Ureter (tissue), 1 donor: ENCODE data around the gene HES7. TPM values are rescaled to one million over a fixed set of nuclear protein-coding genes. Genes with fewer than 3 reads are reported as not detected.

Experiments
- DNase-seq: peaks from one replicate; pipeline ENCODE4 v3.0.0-alpha.2; 2020; ENCODE audit warnings: low spot score
- total RNA-seq: library from RNA; stranded (reverse); gene quantifications from one replicate; pipeline ENCODE4 v1.2.4, GENCODE V29; 2023
- donor health status: DM: yes; HTN: yes; CAD: no.

HES7 gene
- total RNA-seq, 1 donor from 2014 or later, result not detected

DNA sequence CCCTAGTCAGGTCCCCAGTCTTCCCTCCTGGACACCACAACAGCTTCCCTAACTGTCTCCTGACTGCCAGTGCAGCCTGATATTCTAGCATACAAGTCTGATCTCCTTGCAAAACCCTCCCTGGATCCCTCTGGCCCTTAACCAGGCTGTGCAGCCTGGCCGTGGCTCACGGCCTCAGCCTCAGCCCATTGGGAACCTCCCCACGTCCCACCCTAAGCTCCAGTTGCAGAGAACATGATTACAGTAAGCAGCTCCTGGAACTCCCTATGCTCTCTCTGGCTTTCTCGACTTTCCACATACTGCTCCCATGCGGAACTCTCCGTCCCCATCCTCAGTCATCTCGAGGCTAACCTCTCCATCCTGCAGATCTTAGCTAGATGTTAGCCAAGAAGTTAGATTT is 49.4 kb downstream of the HES7 start:
- DNase-seq, result no peak

DNA sequence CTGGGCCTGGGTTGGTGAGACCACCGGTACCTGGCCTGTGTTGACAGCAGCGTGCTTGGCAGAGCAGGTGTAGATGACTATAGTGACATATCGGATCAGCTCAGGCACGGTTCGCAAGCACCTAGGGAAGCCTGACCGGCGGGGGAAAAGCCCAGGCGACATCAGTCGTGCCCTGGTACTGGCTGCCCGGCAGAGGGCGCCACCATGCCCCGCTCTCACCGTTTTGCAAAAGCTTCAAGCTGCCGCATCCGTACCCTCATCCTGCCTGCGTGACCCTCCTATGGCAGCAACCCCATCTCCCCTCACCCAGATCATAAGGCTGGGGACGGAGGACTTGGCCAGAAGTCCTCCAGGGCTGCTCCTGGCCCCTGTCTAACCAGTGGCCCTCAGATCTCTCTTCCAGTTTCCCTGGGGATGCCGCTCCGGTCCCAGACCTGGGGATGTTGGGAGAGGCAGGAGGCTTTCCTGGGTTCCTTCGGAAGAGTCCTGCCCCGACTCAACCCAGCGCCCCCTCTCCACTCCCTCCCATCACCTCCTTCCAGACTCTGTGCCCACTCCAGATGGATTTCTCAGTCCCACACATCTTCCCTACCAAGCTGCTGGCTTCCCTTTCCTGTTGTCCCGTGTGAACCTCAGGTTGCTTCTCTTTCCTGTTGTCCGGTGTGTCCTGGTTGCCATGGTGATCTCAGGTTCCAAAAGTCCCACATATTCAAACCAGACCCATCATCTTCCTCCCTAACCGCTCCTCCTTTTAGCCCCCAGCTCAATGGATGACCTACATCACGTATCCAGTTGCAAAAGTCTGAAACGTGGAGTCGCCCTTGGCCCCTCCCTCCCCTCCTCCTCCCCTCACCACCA is 50.0 kb downstream of the HES7 start:
- DNase-seq, result peak; percentile 69

DNA sequence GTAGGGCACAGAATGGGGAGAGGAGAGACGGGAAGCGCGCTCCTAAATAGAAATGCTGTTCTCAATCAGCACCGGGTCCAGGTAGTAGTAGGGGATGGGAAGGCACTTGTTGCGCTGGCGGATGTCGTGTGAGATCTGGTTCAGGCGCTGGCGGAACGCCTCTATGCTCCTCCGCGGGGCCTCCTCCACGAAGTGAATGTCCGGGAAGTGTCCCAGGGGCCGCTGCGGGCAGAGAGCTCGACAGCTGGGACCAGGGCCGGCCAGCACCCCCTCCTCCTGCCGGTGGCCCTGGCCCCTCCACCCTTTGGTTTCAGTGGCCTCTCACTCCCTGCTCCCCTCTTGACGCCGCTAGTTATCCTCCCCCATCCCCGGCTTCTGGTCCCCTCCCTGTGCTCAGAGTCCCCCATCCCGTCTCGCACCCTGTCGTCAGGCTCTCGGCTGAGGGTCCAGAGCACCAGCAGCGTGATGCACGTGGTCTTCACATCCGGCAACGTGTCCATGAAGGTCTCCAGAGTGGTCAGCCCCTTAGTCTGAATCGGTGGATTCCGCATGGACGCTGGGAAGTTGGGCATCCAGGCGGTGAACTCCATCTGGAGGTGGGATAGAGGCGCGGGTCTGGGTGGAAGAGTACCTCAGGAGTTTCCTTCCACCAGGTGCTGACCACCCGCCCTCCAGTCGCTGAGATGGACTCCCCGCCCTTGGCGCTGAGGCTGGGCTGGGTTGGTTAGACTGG is 51.0 kb downstream of the HES7 start:
- no peak for DNase-seq

DNA sequence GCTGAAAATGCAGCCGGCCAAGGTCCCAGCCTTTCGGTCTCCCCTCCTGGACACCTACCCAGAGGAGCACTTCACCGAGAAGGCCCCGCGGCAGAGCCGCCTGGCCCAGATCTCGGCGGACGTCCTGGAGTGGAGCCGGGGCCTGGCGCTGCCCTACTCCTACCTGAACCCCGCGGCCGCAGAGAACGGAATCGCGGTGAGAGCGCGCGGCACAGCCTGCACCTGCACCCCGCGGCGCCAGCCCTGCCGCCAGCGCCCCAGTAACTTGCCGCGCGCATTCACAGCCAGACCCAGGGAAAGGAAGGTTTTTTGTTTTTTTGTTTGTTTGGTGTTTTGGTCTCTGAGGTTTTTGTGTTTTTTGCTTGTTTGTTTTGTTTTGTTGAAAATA is 51.6 kb downstream of the HES7 start:
- DNase-seq, result no peak

- no peak for DNase-seq
Measured at GRCh38 chr17:8071496-8071895, 52.4 kb downstream of the HES7 start.

Other genes starting within 250 kb of the HES7 start
- 225 TPM for gene CHD3, start 235.3 kb downstream of the HES7 start, total RNA-seq
- 2.5 TPM for gene RNF227, start 207.8 kb downstream of the HES7 start, total RNA-seq
- 7.9 TPM for gene KCNAB3, start 194.2 kb downstream of the HES7 start, total RNA-seq
- gene TRAPPC1, start 192.2 kb downstream of the HES7 start, total RNA-seq, result 166 TPM
- 25.6 TPM for gene CNTROB, start 191.9 kb downstream of the HES7 start, total RNA-seq
- gene GUCY2D, start 121.5 kb downstream of the HES7 start, total RNA-seq, result 0.81 TPM
- 5.3 TPM for gene ALOX15B, start 85.0 kb downstream of the HES7 start, total RNA-seq
- gene ALOX12B, start 36.4 kb downstream of the HES7 start, total RNA-seq, result 0.62 TPM
- gene ALOXE3, start 5.6 kb downstream of the HES7 start, total RNA-seq, result 0.44 TPM
- gene PER1, start 28.3 kb upstream of the HES7 start, total RNA-seq, result 152 TPM
- 87.9 TPM for gene VAMP2, start 38.8 kb upstream of the HES7 start, total RNA-seq
- 17.1 TPM for gene TMEM107, start 52.3 kb upstream of the HES7 start, total RNA-seq
- 7.1 TPM for gene BORCS6, start 66.1 kb upstream of the HES7 start, total RNA-seq
- 1.9 TPM for gene AURKB, start 86.5 kb upstream of the HES7 start, total RNA-seq
- gene CTC1, start 124.0 kb upstream of the HES7 start, total RNA-seq, result 63.1 TPM
- gene PFAS, start 125.2 kb upstream of the HES7 start, total RNA-seq, result 82.6 TPM
- 24.6 TPM for gene RANGRF, start 164.6 kb upstream of the HES7 start, total RNA-seq
- gene SLC25A35, start 171.3 kb upstream of the HES7 start, total RNA-seq, result 12.5 TPM
- gene ARHGEF15, start 186.1 kb upstream of the HES7 start, total RNA-seq, result 28.7 TPM
- gene ODF4, start 215.7 kb upstream of the HES7 start, total RNA-seq, result not detected